Colonic mucosa (tissue), 4 donors: ENCODE data around the gene NUDT9. TPM values are rescaled to one million over a fixed set of nuclear protein-coding genes. Genes with fewer than 3 reads are reported as not detected.

Source experiments
- DNase-seq: peaks from one replicate; pipeline ENCODE4 v3.0.0-alpha.2; 2020
- H3K27ac ChIP-seq: fragments of 200-600 bp; one replicate; pipeline ENCODE4 v1.8.0; 2021
- H3K27me3 ChIP-seq: fragments of 200-600 bp; one replicate; pipeline ENCODE4 v1.8.0; 2021
- H3K36me3 ChIP-seq: fragments of 200-600 bp; one replicate; pipeline ENCODE4 v1.8.0; 2021
- H3K4me1 ChIP-seq: fragments of 200-600 bp; one replicate; pipeline ENCODE4 v1.8.0; 2021; ENCODE audit warnings: mild to moderate bottlenecking
- H3K4me3 ChIP-seq: fragments of 200-600 bp; one replicate; pipeline ENCODE4 v1.8.0; 2021
- H3K9ac ChIP-seq, 2 donors: one replicate each; pipeline ENCODE4 v1.7.0; 2013; ENCODE audit warnings: control low read depth in 2 of 2, low read depth in 2 of 2, low read length in 2 of 2
- H3K9me3 ChIP-seq: fragments of 200-600 bp; one replicate; pipeline ENCODE4 v1.8.0; 2021
- CTCF ChIP-seq: fragments of 200-600 bp; IDR thresholded peaks from one replicate; pipeline ENCODE4 v1.8.0; 2022; ENCODE audit warnings: antibody characterized with exemption, mild to moderate bottlenecking
- intact Hi-C: fragments of 100-400 bp; cut with DNase I; formaldehyde crosslinking; loops from one replicate; pipeline ENCODE4 v1.14.1; 2022
- total RNA-seq, 2 donors: library from RNA; stranded (reverse); fragmentation: NEBNext Ultra II Directional in 1 of 2; extraction: Animal tissue kit (Norgen Biotek cat#: 25700) in 1 of 2; gene quantifications; one replicate each; pipeline ENCODE4 v1.2.1, GENCODE V29; 2021
- donor health status: healthy.
- donor health status: DM: no; HTN: no; CAD: no.
- donor health status: DM: no; HTN: no; CAD: no.

NUDT9 gene
- total RNA-seq, 2 donors from 2014 or later = 31.4 to 52.0 TPM

- H3K4me3 ChIP-seq = no peak overlapping the region
- peaks cover 5% of the 10 kb centered on the region for H3K4me1 ChIP-seq
- no peak overlapping the region for H3K27ac ChIP-seq
- no peak for DNase-seq
- no peaks in the 10 kb centered on the region for H3K9me3 ChIP-seq
- no peak overlapping the region for H3K9ac ChIP-seq
- no peaks in the 10 kb centered on the region for H3K36me3 ChIP-seq
- no peak for TF ChIP-seq CTCF
- H3K27me3 ChIP-seq = no peaks in the 10 kb centered on the region
- intact Hi-C loops = no loop called here
Observed at GRCh38 chr4:87425711-87426110, 3.3 kb downstream of the NUDT9 start.

GRCh38 chr4:87426865-87427517, 4.6 kb downstream of the NUDT9 start:
- no peaks in the 10 kb centered on the region for H3K9me3 ChIP-seq
- DNase-seq = no peak
- no peak overlapping the region for H3K9ac ChIP-seq
- intact Hi-C loops = no loop called here
- H3K27ac ChIP-seq = no peak overlapping the region
- no peaks in the 10 kb centered on the region for H3K36me3 ChIP-seq
- no peak overlapping the region for H3K4me3 ChIP-seq
- H3K4me1 ChIP-seq = peaks cover 5% of the 10 kb centered on the region
- H3K27me3 ChIP-seq = no peaks in the 10 kb centered on the region
- no peak for TF ChIP-seq CTCF

GRCh38 chr4:87427518-87427868, 5.1 kb downstream of the NUDT9 start:
- no peak for DNase-seq
- intact Hi-C loops = no loop called here
- no peak for TF ChIP-seq CTCF
- H3K4me3 ChIP-seq = no peak overlapping the region
- H3K27me3 ChIP-seq = no peaks in the 10 kb centered on the region
- H3K36me3 ChIP-seq = no peaks in the 10 kb centered on the region
- peaks cover 5% of the 10 kb centered on the region for H3K4me1 ChIP-seq
- H3K9me3 ChIP-seq = no peaks in the 10 kb centered on the region
- no peak overlapping the region for H3K27ac ChIP-seq
- no peak overlapping the region for H3K9ac ChIP-seq

- peaks cover 5% of the 10 kb centered on the region for H3K4me1 ChIP-seq
- no peak for DNase-seq
- H3K36me3 ChIP-seq = no peaks in the 10 kb centered on the region
- no peak overlapping the region for H3K4me3 ChIP-seq
- H3K27ac ChIP-seq = no peak overlapping the region
- H3K27me3 ChIP-seq = no peaks in the 10 kb centered on the region
- H3K9ac ChIP-seq = no peak overlapping the region
- H3K9me3 ChIP-seq = no peaks in the 10 kb centered on the region
- no peak for TF ChIP-seq CTCF
- intact Hi-C loops = no loop called here
Observed at GRCh38 chr4:87428979-87429378, 6.6 kb downstream of the NUDT9 start.

- H3K9ac ChIP-seq = no peak overlapping the region
- H3K27ac ChIP-seq = no peak overlapping the region
- intact Hi-C loops = no loop called here
- H3K27me3 ChIP-seq = no peaks in the 10 kb centered on the region
- no peak for TF ChIP-seq CTCF
- H3K36me3 ChIP-seq = no peaks in the 10 kb centered on the region
- no peaks in the 10 kb centered on the region for H3K9me3 ChIP-seq
- DNase-seq = no peak
- H3K4me3 ChIP-seq = no peak overlapping the region
- peaks cover 5% of the 10 kb centered on the region for H3K4me1 ChIP-seq
Observed at GRCh38 chr4:87430038-87430437, 7.7 kb downstream of the NUDT9 start.
